WERI-Rb-1 (cell line): ENCODE results near the gene DMXL1.

ENCODE experiments used
- DNase-seq: peaks from one replicate; pipeline ENCODE4 v3.0.0-alpha.2; 2020
- H3K27ac ChIP-seq: fragments of 250-450 bp; sonication (Bioruptor Pico); 2 replicates; pipeline ENCODE4 v1.5.1; 2020; ENCODE audit warnings: mild to moderate bottlenecking, moderate library complexity
- H3K27me3 ChIP-seq: fragments of 250-450 bp; sonication (Bioruptor Pico); 2 replicates; pipeline ENCODE4 v1.5.1; 2021; ENCODE audit warnings: mild to moderate bottlenecking, low read depth, moderate library complexity; ENCODE audit not compliant: insufficient read depth, severe bottlenecking
- H3K36me3 ChIP-seq: fragments of 250-450 bp; sonication (Bioruptor Pico); 2 replicates; pipeline ENCODE4 v1.5.1; 2020; ENCODE audit warnings: mild to moderate bottlenecking, moderate library complexity
- H3K4me3 ChIP-seq: 2 replicates; pipeline ENCODE4 v1.5.1; 2011; ENCODE audit warnings: low read depth, mild to moderate bottlenecking, control low read depth, low read length
- H3K9me3 ChIP-seq: fragments of 250-450 bp; sonication (Bioruptor Pico); 2 replicates; pipeline ENCODE4 v1.5.1; 2021; ENCODE audit warnings: mild to moderate bottlenecking, moderate library complexity; ENCODE audit not compliant: severe bottlenecking
- CTCF ChIP-seq: IDR thresholded peaks from 2 replicates; pipeline ENCODE4 v1.5.1; 2011; ENCODE audit warnings: low read depth, mild to moderate bottlenecking, control low read depth, inconsistent platforms, low read length

The DMXL1 gene

GRCh38 chr5:119290161-119290569 lies 219.3 kb downstream of the DMXL1 start:
- no peak for DNase-seq
- H3K9me3 ChIP-seq = no peaks in the 10 kb centered on the region
- H3K27me3 ChIP-seq = no peaks in the 10 kb centered on the region
- no peak for TF ChIP-seq CTCF
- peak overlapping the region; percentile 52 for H3K27ac ChIP-seq
- no peaks in the 10 kb centered on the region for H3K36me3 ChIP-seq
- H3K4me3 ChIP-seq = no peak overlapping the region

GRCh38 chr5:119290607-119291006 lies 219.7 kb downstream of the DMXL1 start:
- TF ChIP-seq CTCF = no peak
- H3K9me3 ChIP-seq = no peaks in the 10 kb centered on the region
- H3K4me3 ChIP-seq = no peak overlapping the region
- no peaks in the 10 kb centered on the region for H3K36me3 ChIP-seq
- H3K27me3 ChIP-seq = no peaks in the 10 kb centered on the region
- no peak for DNase-seq
- no peak overlapping the region; the same call in 1 of the 2 replicates for H3K27ac ChIP-seq

- DNase-seq = no peak
- TF ChIP-seq CTCF = no peak
- H3K27me3 ChIP-seq = no peaks in the 10 kb centered on the region
- H3K4me3 ChIP-seq = no peak overlapping the region
- H3K36me3 ChIP-seq = no peaks in the 10 kb centered on the region
- no peaks in the 10 kb centered on the region for H3K9me3 ChIP-seq
- no peak overlapping the region for H3K27ac ChIP-seq
Observed at GRCh38 chr5:119291056-119291455, 220.2 kb downstream of the DMXL1 start.

- H3K36me3 ChIP-seq = no peaks in the 10 kb centered on the region
- no peak overlapping the region for H3K27ac ChIP-seq
- no peak overlapping the region for H3K4me3 ChIP-seq
- no peak for TF ChIP-seq CTCF
- DNase-seq = no peak
- H3K9me3 ChIP-seq = no peaks in the 10 kb centered on the region
- no peaks in the 10 kb centered on the region for H3K27me3 ChIP-seq
Observed at GRCh38 chr5:119291877-119292276, 221.0 kb downstream of the DMXL1 start.

GRCh38 chr5:119292701-119293515 lies 222.0 kb downstream of the DMXL1 start:
- no peaks in the 10 kb centered on the region for H3K27me3 ChIP-seq
- no peak for TF ChIP-seq CTCF
- no peak for DNase-seq
- H3K36me3 ChIP-seq = no peaks in the 10 kb centered on the region
- H3K4me3 ChIP-seq = no peak overlapping the region
- H3K27ac ChIP-seq = no peak overlapping the region
- no peaks in the 10 kb centered on the region for H3K9me3 ChIP-seq

- no peaks in the 10 kb centered on the region for H3K27me3 ChIP-seq
- H3K27ac ChIP-seq = no peak overlapping the region
- no peak overlapping the region for H3K4me3 ChIP-seq
Observed at GRCh38 chr5:119293516-119293829, 222.6 kb downstream of the DMXL1 start.

More at GRCh38 chr5:119293516-119293829, 222.6 kb downstream of the DMXL1 start:
- no peak for DNase-seq
- Histone ChIP-seq H3K36me3 (no peaks in the 10 kb centered on the region), H3K9me3 (no peaks in the 10 kb centered on the region)
- no peak for TF ChIP-seq CTCF
